Jurkat, Clone E6-1 (cell line): ENCODE results near the gene DHRS2.

Source experiments
- DNase-seq: peaks from one replicate; pipeline ENCODE4 v3.0.0-alpha.2; 2011; ENCODE audit warnings: low read depth, low spot score
- H3K4me3 ChIP-seq: 2 replicates; pipeline ENCODE4 v1.5.1; 2011; ENCODE audit warnings: mild to moderate bottlenecking, low read length, control low read depth, moderate library complexity

The DHRS2 gene

GRCh38 chr14:23610815-23611289 lies 25.3 kb upstream of the DHRS2 start:
- H3K4me3 ChIP-seq = no peak overlapping the region
- peak; percentile 50 for DNase-seq

GRCh38 chr14:23612354-23612732 lies 23.8 kb upstream of the DHRS2 start:
- H3K4me3 ChIP-seq = no peak overlapping the region
- no peak for DNase-seq

GRCh38 chr14:23612802-23613201 lies 23.4 kb upstream of the DHRS2 start:
- no peak overlapping the region for H3K4me3 ChIP-seq
- DNase-seq = no peak

GRCh38 chr14:23613242-23614070 lies 22.7 kb upstream of the DHRS2 start:
- no peak overlapping the region for H3K4me3 ChIP-seq

GRCh38 chr14:23614395-23614828 lies 21.8 kb upstream of the DHRS2 start:
- H3K4me3 ChIP-seq = no peak overlapping the region
- no peak for DNase-seq

More at GRCh38 chr14:23613242-23614070, 22.7 kb upstream of the DHRS2 start:
- no peak for DNase-seq

GRCh38 chr14:23615856-23616255 lies 20.3 kb upstream of the DHRS2 start:
- H3K4me3 ChIP-seq = no peak overlapping the region
- DNase-seq = no peak

GRCh38 chr14:23617539-23617938 lies 18.6 kb upstream of the DHRS2 start:
- no peak for DNase-seq
- no peak overlapping the region for H3K4me3 ChIP-seq

- H3K4me3 ChIP-seq = no peak overlapping the region
- DNase-seq = no peak
Observed at GRCh38 chr14:23618415-23618988, 17.7 kb upstream of the DHRS2 start.

- no peak for DNase-seq
- no peak overlapping the region for H3K4me3 ChIP-seq
Observed at GRCh38 chr14:23620177-23620702, 15.9 kb upstream of the DHRS2 start.

- H3K4me3 ChIP-seq = no peak overlapping the region
- DNase-seq = no peak
Observed at GRCh38 chr14:23621204-23621931, 14.8 kb upstream of the DHRS2 start.

GRCh38 chr14:23621932-23622730 lies 14.0 kb upstream of the DHRS2 start:
- no peak overlapping the region for H3K4me3 ChIP-seq
- DNase-seq = no peak

GRCh38 chr14:23622990-23623389 lies 13.2 kb upstream of the DHRS2 start:
- no peak for DNase-seq

GRCh38 chr14:23623962-23624361 lies 12.2 kb upstream of the DHRS2 start:
- H3K4me3 ChIP-seq = no peak overlapping the region

More at GRCh38 chr14:23622990-23623389, 13.2 kb upstream of the DHRS2 start:
- no peak overlapping the region for H3K4me3 ChIP-seq

GRCh38 chr14:23624830-23625404 lies 11.2 kb upstream of the DHRS2 start:
- DNase-seq = no peak
- H3K4me3 ChIP-seq = no peak overlapping the region

More at GRCh38 chr14:23623962-23624361, 12.2 kb upstream of the DHRS2 start:
- DNase-seq = no peak

- DNase-seq = no peak
- no peak overlapping the region for H3K4me3 ChIP-seq
Observed at GRCh38 chr14:23626946-23627345, 9.2 kb upstream of the DHRS2 start.

GRCh38 chr14:23627961-23628360 lies 8.2 kb upstream of the DHRS2 start:
- no peak overlapping the region for H3K4me3 ChIP-seq
- DNase-seq = no peak

GRCh38 chr14:23629204-23629603 lies 7.0 kb upstream of the DHRS2 start:
- no peak overlapping the region for H3K4me3 ChIP-seq
- no peak for DNase-seq

GRCh38 chr14:23629832-23630396 lies 6.2 kb upstream of the DHRS2 start:
- no peak overlapping the region for H3K4me3 ChIP-seq
- DNase-seq = no peak
